ENCODE results near the gene MYO5B. TPM values are rescaled to one million over a fixed set of nuclear protein-coding genes. Genes with fewer than 3 reads are reported as not detected.

MYO5B gene
- total RNA-seq, 1 experiment from 2014 or later = 32.1 TPM

- Histone ChIP-seq H3K36me3 (ENCODE audit: control insufficient read depth in 1 of 2, insufficient read depth in 2 of 2, low read length in 2 of 2) (no peaks in the 10 kb centered on the region), H3K9ac (ENCODE audit: low read length) (no peak overlapping the region), H4K20me1 (ENCODE audit: insufficient read depth) (no peaks in the 10 kb centered on the region), H3K4me1 (ENCODE audit: control insufficient read depth in 1 of 2, insufficient read depth in 2 of 2, low read length in 2 of 2) (peaks cover 0 to 16% of the 10 kb centered on the region in 2 experiments; a peak in 3 of 4 replicates), H2AFZ (ENCODE audit: low read depth, low read length, poor library complexity, severe bottlenecking) (no peak overlapping the region), H3K4me3 (replicated peaks in 1 of 2; ENCODE audit: low read depth in 1 of 2, low read length in 2 of 2) (no peak overlapping the region), H3K9me2 (ENCODE audit: insufficient read depth) (no peaks in the 10 kb centered on the region), H3K9me3 (ENCODE audit: control insufficient read depth in 1 of 2, insufficient read depth in 1 of 2, low read depth in 1 of 2, low read length in 2 of 2) (no peaks in the 10 kb centered on the region), H3K27me3 (ENCODE audit: insufficient read depth, low read length) (no peaks in the 10 kb centered on the region), H3K4me2 (ENCODE audit: low read length) (no peak overlapping the region), H3K79me2 (ENCODE audit: insufficient read depth, low read length) (no peaks in the 10 kb centered on the region), H3K27ac (ENCODE audit: low read depth, low read length) (no peak overlapping the region)
- intact Hi-C loops (cut with micrococcal nuclease) = no loop called here
- TF ChIP-seq MAX (IDR thresholded peaks at IDR 0.05) (no peak), FOSL1 (IDR thresholded peaks at IDR 0.05; ENCODE audit: low read depth) (no peak; the same call in 1 of the 2 replicates), SRF (IDR thresholded peaks at IDR 0.05; ENCODE audit: low read depth) (no peak), SP1 (IDR thresholded peaks at IDR 0.05; ENCODE audit: low read depth) (0 out of 2 replicates have a peak, but pooled peaks have one; percentile 36), ATF3 (IDR thresholded peaks at IDR 0.05) (no peak), CEBPB (IDR thresholded peaks at IDR 0.05; ENCODE audit: low read depth) (no peak)
- RAD21 ChIA-PET (ENCODE audit: low non-redundant PET in 1 of 2, low total read pairs in 2 of 2, uncharacterized antibody in 2 of 2, unreplicated experiment in 2 of 2) = no interaction called here
- BruUV-seq (replicated peaks) = no TSS peak
- POLR2A ChIA-PET = no interaction called here
- DNase-seq (ENCODE audit: low read depth, low spot score) = peak; percentile 35
- no peak for ATAC-seq
- CTCF ChIA-PET = no interaction called here
Observed at GRCh38 chr18:50127516-50128210, 67.3 kb downstream of the MYO5B start.

- Histone ChIP-seq H3K4me2 (ENCODE audit: low read length) (no peak overlapping the region), H3K27ac (ENCODE audit: low read depth, low read length) (no peak overlapping the region), H3K9ac (ENCODE audit: low read length) (no peak overlapping the region), H3K9me2 (ENCODE audit: insufficient read depth) (no peaks in the 10 kb centered on the region), H3K79me2 (ENCODE audit: insufficient read depth, low read length) (no peaks in the 10 kb centered on the region), H4K20me1 (ENCODE audit: insufficient read depth) (no peaks in the 10 kb centered on the region; the same call in 1 of the 2 replicates), H3K4me1 (ENCODE audit: control insufficient read depth in 1 of 2, insufficient read depth in 2 of 2, low read length in 2 of 2) (peaks cover 0 to 10% of the 10 kb centered on the region in 2 experiments; a peak in 2 of 4 replicates), H3K27me3 (ENCODE audit: insufficient read depth, low read length) (no peaks in the 10 kb centered on the region), H3K4me3 (replicated peaks in 1 of 2; ENCODE audit: low read depth in 1 of 2, low read length in 2 of 2) (no peak overlapping the region), H3K9me3 (ENCODE audit: control insufficient read depth in 1 of 2, insufficient read depth in 1 of 2, low read depth in 1 of 2, low read length in 2 of 2) (no peaks in the 10 kb centered on the region), H2AFZ (ENCODE audit: low read depth, low read length, poor library complexity, severe bottlenecking) (no peak overlapping the region), H3K36me3 (ENCODE audit: control insufficient read depth in 1 of 2, insufficient read depth in 2 of 2, low read length in 2 of 2) (no peaks in the 10 kb centered on the region)
- ChIA-PET CTCF (no interaction called here), POLR2A (no interaction called here), RAD21 (ENCODE audit: low non-redundant PET in 1 of 2, low total read pairs in 2 of 2, uncharacterized antibody in 2 of 2, unreplicated experiment in 2 of 2) (no interaction called here)
- DNase-seq (ENCODE audit: low read depth, low spot score) = no peak
- TF ChIP-seq EZH2phosphoT487 (IDR thresholded peaks at IDR 0.05; ENCODE audit: borderline replicate concordance) (no peak), MAX (IDR thresholded peaks at IDR 0.05) (no peak), CBX3 (IDR thresholded peaks at IDR 0.05; ENCODE audit: low read depth) (no peak), YY1 (IDR thresholded peaks at IDR 0.05; ENCODE audit: extremely low read depth, insufficient replicate concordance, low read depth, low read length) (no peak), POLR2A (IDR thresholded peaks at IDR 0.05; ENCODE audit: borderline replicate concordance, extremely low read depth, insufficient read depth, insufficient read length) (no peak), CTCF (IDR thresholded peaks at IDR 0.05 in 2 of 3, conservative IDR thresholded peaks at IDR 0.05 in 1 of 3; ENCODE audit: borderline replicate concordance in 1 of 3, insufficient read depth in 1 of 3, low read depth in 2 of 3, low read length in 2 of 3) (no peak), SRF (IDR thresholded peaks at IDR 0.05; ENCODE audit: low read depth) (no peak)
- ATAC-seq = no peak
- BruUV-seq (replicated peaks) = no TSS peak
- intact Hi-C loops (cut with micrococcal nuclease) = no loop called here
Observed at GRCh38 chr18:50126471-50126870, 68.5 kb downstream of the MYO5B start.
